GM23338 (cell line): ENCODE data around the gene RIPPLY2.

Source experiments
- EZH2 ChIP-seq: fragments of 200-600 bp; sonication (generic); IDR thresholded peaks from one replicate; pipeline ENCODE4 v1.8.0; 2017; ENCODE audit warnings: antibody characterized with exemption, mild to moderate bottlenecking, low read depth; ENCODE audit not compliant: unreplicated experiment
- EZH2phosphoT487 ChIP-seq: fragments of 200-600 bp; sonication (generic); IDR thresholded peaks from one replicate; pipeline ENCODE4 v1.8.1; 2018; ENCODE audit warnings: antibody characterized with exemption; ENCODE audit not compliant: unreplicated experiment
- JUNB ChIP-seq: IDR thresholded peaks from one replicate; pipeline ENCODE4 v1.6.1; 2016; ENCODE audit warnings: antibody characterized with exemption; ENCODE audit not compliant: unreplicated experiment
- POLR2AphosphoS5 ChIP-seq: IDR thresholded peaks from 2 replicates; pipeline ENCODE4 v1.6.1; 2016; ENCODE audit warnings: antibody characterized with exemption, low read depth
- ZNF114 ChIP-seq: fragments of 250-450 bp; sonication (Bioruptor Pico); IDR thresholded peaks from 2 replicates; pipeline ENCODE4 v1.5.0; 2020; ENCODE audit warnings: mild to moderate bottlenecking, moderate library complexity
- TF ChIP-seq, protein P1 (sequence below), 2 experiments: fragments of 200-600 bp in 1 of 2; sonication (generic) in 1 of 2; conservative IDR thresholded peaks; 2 replicates each; pipeline versions ENCODE4 v1.5.1 to v1.6.1; 2016 to 2017; ENCODE audit warnings: antibody characterized with exemption in 2 of 2, low read depth in 2 of 2, mild to moderate bottlenecking in 2 of 2, moderate library complexity in 1 of 2
- TF ChIP-seq, protein P2 (sequence below): IDR thresholded peaks from one replicate; pipeline ENCODE4 v1.6.1; 2018; ENCODE audit warnings: antibody characterized with exemption; ENCODE audit not compliant: unreplicated experiment

DNA sequence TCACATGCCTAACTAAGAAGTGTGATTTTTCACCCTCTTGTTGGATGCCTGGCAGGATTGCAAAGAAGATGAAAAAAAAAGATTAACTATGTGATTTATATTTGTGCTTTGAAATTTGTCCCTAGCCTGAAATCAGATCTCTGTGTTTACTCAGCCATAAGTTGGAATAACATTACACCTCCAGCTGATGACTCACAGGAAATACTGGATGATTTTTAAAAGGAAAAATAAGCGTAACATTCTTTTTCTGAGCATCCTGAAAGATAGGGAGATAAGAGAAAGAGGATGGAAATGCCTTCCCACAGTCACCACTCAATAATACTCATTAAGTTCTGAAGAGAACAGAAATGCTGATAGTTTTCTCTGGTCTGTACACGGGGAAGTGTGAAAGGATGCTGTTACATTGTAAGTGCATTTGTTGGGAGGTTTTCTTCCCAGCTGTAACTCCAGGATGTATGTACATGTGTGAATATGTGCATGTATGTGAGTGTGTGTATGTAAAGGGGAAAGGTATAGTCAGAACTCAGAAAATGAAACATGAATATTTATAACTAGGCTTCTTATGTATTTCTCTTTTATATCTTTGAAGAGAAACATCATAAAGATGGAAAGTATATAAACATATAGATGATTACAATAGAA, 37.4 kb upstream of the RIPPLY2 start:
- TF ChIP-seq, protein P1, sequence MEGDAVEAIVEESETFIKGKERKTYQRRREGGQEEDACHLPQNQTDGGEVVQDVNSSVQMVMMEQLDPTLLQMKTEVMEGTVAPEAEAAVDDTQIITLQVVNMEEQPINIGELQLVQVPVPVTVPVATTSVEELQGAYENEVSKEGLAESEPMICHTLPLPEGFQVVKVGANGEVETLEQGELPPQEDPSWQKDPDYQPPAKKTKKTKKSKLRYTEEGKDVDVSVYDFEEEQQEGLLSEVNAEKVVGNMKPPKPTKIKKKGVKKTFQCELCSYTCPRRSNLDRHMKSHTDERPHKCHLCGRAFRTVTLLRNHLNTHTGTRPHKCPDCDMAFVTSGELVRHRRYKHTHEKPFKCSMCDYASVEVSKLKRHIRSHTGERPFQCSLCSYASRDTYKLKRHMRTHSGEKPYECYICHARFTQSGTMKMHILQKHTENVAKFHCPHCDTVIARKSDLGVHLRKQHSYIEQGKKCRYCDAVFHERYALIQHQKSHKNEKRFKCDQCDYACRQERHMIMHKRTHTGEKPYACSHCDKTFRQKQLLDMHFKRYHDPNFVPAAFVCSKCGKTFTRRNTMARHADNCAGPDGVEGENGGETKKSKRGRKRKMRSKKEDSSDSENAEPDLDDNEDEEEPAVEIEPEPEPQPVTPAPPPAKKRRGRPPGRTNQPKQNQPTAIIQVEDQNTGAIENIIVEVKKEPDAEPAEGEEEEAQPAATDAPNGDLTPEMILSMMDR (conservative IDR thresholded peaks at IDR 0.05; ENCODE audit: low read depth in 2 of 2), result no peak
- TF ChIP-seq POLR2AphosphoS5, result no peak
- TF ChIP-seq EZH2, result no peak
- no peak for TF ChIP-seq EZH2phosphoT487
- TF ChIP-seq, protein P2, sequence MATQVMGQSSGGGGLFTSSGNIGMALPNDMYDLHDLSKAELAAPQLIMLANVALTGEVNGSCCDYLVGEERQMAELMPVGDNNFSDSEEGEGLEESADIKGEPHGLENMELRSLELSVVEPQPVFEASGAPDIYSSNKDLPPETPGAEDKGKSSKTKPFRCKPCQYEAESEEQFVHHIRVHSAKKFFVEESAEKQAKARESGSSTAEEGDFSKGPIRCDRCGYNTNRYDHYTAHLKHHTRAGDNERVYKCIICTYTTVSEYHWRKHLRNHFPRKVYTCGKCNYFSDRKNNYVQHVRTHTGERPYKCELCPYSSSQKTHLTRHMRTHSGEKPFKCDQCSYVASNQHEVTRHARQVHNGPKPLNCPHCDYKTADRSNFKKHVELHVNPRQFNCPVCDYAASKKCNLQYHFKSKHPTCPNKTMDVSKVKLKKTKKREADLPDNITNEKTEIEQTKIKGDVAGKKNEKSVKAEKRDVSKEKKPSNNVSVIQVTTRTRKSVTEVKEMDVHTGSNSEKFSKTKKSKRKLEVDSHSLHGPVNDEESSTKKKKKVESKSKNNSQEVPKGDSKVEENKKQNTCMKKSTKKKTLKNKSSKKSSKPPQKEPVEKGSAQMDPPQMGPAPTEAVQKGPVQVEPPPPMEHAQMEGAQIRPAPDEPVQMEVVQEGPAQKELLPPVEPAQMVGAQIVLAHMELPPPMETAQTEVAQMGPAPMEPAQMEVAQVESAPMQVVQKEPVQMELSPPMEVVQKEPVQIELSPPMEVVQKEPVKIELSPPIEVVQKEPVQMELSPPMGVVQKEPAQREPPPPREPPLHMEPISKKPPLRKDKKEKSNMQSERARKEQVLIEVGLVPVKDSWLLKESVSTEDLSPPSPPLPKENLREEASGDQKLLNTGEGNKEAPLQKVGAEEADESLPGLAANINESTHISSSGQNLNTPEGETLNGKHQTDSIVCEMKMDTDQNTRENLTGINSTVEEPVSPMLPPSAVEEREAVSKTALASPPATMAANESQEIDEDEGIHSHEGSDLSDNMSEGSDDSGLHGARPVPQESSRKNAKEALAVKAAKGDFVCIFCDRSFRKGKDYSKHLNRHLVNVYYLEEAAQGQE, result no peak
- TF ChIP-seq JUNB, result no peak
- no peak for TF ChIP-seq ZNF114 (CRISPR knock-in tag)
